GM12801 (cell line): ENCODE data around the gene DICER1.

Source experiments
- TF ChIP-seq, protein P1 (sequence below): IDR thresholded peaks from one replicate; pipeline ENCODE4 v1.5.1; 2011; ENCODE audit warnings: control low read depth; ENCODE audit not compliant: insufficient read length; ENCODE audit errors: extremely low read depth

Gene DICER1

DNA sequence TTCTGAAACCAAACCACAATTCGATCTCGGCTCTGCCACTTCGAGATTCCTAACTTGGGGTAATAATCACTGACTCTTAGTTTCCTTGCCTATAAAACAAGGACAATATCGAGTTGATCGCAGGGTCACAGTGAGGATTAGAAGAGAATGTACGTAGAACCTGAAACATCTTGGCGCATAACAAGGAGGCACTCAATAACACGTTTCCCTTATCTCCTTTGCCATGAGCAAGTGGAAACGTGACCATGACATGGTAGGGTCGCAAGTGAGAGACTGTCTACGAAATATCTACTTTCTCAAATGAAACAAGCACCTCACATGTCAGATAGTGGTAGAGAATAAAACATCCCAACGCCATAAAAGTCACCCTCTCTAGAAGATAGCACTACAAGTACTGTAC, 2.3 kb downstream of the DICER1 start:
- TF ChIP-seq, protein P1, sequence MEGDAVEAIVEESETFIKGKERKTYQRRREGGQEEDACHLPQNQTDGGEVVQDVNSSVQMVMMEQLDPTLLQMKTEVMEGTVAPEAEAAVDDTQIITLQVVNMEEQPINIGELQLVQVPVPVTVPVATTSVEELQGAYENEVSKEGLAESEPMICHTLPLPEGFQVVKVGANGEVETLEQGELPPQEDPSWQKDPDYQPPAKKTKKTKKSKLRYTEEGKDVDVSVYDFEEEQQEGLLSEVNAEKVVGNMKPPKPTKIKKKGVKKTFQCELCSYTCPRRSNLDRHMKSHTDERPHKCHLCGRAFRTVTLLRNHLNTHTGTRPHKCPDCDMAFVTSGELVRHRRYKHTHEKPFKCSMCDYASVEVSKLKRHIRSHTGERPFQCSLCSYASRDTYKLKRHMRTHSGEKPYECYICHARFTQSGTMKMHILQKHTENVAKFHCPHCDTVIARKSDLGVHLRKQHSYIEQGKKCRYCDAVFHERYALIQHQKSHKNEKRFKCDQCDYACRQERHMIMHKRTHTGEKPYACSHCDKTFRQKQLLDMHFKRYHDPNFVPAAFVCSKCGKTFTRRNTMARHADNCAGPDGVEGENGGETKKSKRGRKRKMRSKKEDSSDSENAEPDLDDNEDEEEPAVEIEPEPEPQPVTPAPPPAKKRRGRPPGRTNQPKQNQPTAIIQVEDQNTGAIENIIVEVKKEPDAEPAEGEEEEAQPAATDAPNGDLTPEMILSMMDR: no peak

DNA sequence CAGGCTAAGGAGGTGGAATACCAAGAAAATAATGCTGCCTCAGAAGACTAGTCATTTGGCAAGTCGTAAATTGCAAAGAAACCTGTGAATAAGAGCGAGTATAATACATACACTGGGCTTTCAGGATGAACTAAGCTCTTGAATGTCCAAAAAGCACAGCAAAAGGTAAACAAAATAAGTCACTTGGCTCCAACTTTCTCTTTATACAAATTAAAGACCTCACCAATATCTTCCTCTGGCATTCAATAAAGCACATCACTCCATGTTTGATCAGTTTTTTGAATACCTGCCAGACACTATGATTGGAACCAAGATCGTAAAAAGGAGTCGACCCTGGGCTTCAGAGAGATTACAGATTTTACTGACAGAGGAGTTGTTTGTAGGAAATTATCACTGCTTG, 3.5 kb downstream of the DICER1 start:
- TF ChIP-seq, protein P1: no peak

DNA sequence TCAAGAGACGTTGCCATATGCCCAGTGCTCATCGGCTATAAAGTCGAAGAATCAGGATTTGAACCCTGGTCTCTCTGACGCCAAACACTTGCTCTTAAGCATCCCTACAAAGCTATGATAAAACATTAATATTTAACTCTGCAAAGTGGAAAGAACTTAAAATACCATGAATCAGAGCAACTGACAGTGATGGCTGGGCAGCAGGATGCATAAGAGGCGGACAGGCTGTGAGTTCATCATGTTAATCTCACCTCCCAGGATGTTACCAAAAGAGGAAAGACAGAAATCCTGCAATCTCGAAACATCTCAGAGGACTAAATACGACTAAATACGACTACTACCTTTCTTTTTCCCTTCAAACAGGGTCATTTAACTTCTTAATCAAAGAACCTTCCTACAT, 5.8 kb downstream of the DICER1 start:
- TF ChIP-seq, protein P1: no peak

DNA sequence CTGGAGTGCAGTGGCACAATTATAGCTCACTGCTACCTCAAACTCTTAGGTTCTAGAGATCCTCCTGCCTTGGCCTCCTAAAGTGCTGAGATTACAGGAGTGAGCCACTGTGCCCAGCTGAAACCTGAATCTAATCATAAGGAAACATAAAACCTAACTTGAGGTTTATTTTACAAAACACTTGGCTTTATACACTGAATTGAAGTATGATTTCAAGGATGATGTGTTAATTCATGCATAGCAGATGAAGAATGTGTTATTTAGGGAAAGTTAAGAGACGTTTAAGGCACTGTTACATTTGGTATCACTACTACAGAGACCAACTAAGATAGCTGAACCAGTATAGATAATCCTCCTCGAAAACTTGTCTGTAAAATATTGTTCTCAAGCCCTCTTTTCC, 6.4 kb downstream of the DICER1 start:
- TF ChIP-seq, protein P1: no peak

GRCh38 chr14:95149441-95149840, 7.9 kb downstream of the DICER1 start:
- TF ChIP-seq, protein P1: no peak

DNA sequence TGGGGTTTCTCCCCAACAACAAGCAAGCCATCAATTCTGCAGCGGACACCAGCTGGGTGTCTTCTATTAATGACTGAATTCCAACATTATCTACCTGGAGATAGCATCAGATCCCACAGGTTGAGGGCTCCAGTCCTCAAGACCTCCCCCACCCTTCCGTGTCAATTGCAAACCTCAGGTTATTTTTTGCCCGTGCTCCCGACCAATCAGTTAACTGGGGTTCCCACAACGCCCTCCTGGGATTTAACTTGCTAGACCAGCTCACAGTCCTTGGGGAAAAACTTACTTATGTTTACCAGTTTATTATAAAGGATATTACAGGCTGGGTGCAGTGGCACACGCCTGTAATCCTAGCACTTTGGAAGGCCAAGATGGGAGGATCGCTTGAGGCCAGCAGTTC, 9.7 kb downstream of the DICER1 start:
- TF ChIP-seq, protein P1: no peak

DNA sequence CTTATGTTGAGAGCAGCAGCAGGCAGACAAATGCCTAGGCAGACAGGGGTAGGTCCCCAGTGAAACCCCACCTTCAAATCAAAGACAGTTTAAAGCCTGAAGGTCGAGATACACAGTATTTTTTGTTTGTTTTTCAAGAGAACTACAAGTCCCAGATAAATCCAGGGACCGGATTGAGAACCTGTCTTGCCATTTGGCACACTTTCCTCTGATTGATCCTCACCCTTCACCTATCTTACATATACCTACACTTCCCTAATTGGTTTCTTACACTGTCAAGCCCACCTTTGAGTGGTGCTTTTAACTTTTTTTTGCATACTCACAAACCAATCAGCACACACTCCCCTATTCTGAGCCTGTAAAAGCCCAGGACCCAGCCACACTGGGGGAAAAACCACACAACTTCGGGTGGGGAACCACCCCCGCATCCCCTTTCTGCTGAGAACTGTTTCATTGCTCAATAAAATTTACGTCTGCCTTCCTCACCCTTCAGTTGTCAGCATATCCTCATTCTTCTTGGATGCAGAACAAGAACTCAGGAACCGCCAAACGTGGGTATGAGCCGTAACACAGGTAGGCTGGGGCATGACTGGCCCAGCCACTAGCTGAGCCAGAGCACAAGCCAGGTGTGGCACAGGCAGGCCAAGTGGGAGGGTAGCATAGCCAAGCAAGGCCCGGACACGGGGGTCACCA, 11.1 kb downstream of the DICER1 start:
- TF ChIP-seq, protein P1: no peak
